Measurements from ENCODE around the gene CCL28. TPM values are rescaled to one million over a fixed set of nuclear protein-coding genes. Genes with fewer than 3 reads are reported as not detected.

CCL28 gene
- total RNA-seq, 1 donor from 2014 or later: not detected

GRCh38 chr5:43418561-43418960 lies 6.4 kb upstream of the CCL28 start:
- H3K36me3 Mint-ChIP-seq (ENCODE audit: unreplicated experiment): no peaks in the 10 kb centered on the region
- no peak overlapping the region for H3K4me3 Mint-ChIP-seq (ENCODE audit: unreplicated experiment)
- peaks cover 21% of the 10 kb centered on the region for H3K27me3 Mint-ChIP-seq (ENCODE audit: unreplicated experiment)
- no peaks in the 10 kb centered on the region for H3K9me3 Mint-ChIP-seq (ENCODE audit: unreplicated experiment)
- TF ChIP-seq CTCF (IDR thresholded peaks at IDR 0.05): no peak
- no peak for DNase-seq (ENCODE audit: extremely low spot score, unreplicated experiment)
- peaks cover 8% of the 10 kb centered on the region for H3K4me1 Mint-ChIP-seq (ENCODE audit: unreplicated experiment)
- no peak overlapping the region for H3K27ac Mint-ChIP-seq (ENCODE audit: unreplicated experiment)

- Mint-ChIP-seq H3K27me3 (ENCODE audit: unreplicated experiment) (peaks cover 21% of the 10 kb centered on the region), H3K27ac (ENCODE audit: unreplicated experiment) (no peak overlapping the region), H3K9me3 (ENCODE audit: unreplicated experiment) (no peaks in the 10 kb centered on the region), H3K4me3 (ENCODE audit: unreplicated experiment) (no peak overlapping the region), H3K36me3 (ENCODE audit: unreplicated experiment) (no peaks in the 10 kb centered on the region), H3K4me1 (ENCODE audit: unreplicated experiment) (peaks cover 3% of the 10 kb centered on the region)
- no peak for DNase-seq (ENCODE audit: extremely low spot score, unreplicated experiment)
- no peak for TF ChIP-seq CTCF (IDR thresholded peaks at IDR 0.05)
These were observed 4.7 kb upstream of the CCL28 start for GRCh38 chr5:43416803-43417394.

DNA sequence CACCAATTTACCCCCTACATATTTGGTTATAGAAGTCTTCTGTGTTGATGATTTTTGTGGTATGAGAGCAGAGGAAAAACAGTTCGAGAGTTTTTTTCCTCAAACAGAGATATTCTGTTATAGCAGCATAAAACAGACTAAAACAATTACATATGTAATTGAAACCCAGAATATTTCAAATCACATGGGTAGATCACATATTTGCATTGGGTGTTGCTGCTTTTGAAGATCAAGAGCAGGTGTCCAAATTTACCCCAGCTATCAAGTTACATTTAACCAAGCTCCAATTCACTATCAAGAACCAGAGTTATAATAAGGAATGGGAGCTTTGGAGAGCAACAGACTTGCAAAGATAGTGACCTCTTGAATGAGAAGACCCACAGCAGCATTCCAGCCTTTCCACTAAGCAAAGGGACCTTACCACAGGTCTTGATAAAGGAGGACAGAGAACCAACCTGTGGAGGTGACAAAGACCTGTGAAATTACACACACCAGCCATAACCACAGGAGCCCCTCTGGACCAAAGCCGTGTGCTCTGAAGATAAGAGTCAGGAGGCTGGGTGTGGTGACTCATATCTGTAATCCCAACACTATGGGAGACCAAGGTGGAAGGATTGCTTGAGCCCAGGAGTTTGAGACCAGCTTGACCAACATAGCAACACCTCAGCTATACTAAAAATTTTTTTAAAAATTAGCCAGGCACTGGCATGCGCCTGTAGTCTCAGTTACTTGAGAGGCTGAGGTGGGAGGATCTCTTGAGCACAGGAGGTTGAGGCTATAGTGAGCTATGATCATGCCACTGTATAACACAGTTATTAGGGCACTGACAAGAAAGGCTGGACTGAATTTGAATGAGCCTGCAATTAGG lies 4.0 kb upstream of the CCL28 start:
- no peak for TF ChIP-seq CTCF (IDR thresholded peaks at IDR 0.05)
- no peak overlapping the region for H3K4me3 Mint-ChIP-seq (ENCODE audit: unreplicated experiment)

GRCh38 chr5:43413966-43414365 lies 1.8 kb upstream of the CCL28 start:
- H3K4me3 Mint-ChIP-seq (ENCODE audit: unreplicated experiment): no peak overlapping the region
- no peaks in the 10 kb centered on the region for H3K4me1 Mint-ChIP-seq (ENCODE audit: unreplicated experiment)
- H3K27ac Mint-ChIP-seq (ENCODE audit: unreplicated experiment): no peak overlapping the region
- TF ChIP-seq CTCF (IDR thresholded peaks at IDR 0.05): no peak
- H3K27me3 Mint-ChIP-seq (ENCODE audit: unreplicated experiment): peaks cover 16% of the 10 kb centered on the region
- no peaks in the 10 kb centered on the region for H3K36me3 Mint-ChIP-seq (ENCODE audit: unreplicated experiment)
- H3K9me3 Mint-ChIP-seq (ENCODE audit: unreplicated experiment): no peaks in the 10 kb centered on the region
- DNase-seq (ENCODE audit: extremely low spot score, unreplicated experiment): no peak

More for the DNA sequence above, 4.0 kb upstream of the CCL28 start:
- Mint-ChIP-seq H3K27me3 (ENCODE audit: unreplicated experiment) (peaks cover 21% of the 10 kb centered on the region), H3K27ac (ENCODE audit: unreplicated experiment) (no peak overlapping the region), H3K4me1 (ENCODE audit: unreplicated experiment) (no peaks in the 10 kb centered on the region), H3K9me3 (ENCODE audit: unreplicated experiment) (no peaks in the 10 kb centered on the region), H3K36me3 (ENCODE audit: unreplicated experiment) (no peaks in the 10 kb centered on the region)
- no peak for DNase-seq (ENCODE audit: extremely low spot score, unreplicated experiment)

DNA sequence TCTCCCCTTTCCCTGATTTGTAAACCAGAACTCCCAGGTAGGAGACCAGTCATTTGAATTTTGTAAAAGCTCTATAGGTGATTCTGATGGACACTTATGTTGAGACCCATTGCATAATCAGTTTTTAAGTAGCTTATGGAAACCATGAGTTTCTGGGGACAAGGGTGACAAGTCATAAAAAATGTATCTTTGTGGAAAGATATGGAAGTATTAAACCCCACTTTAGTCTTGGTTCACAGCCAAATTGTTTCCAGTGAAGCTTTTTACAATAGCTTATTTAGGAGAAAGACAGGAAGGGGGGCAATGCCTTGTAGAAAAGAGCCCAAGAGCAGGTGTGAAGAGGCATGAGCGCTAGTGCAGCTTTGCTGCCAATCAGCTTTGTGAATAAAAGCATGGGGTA lies 453 bp upstream of the CCL28 start:
- no peak for DNase-seq (ENCODE audit: extremely low spot score, unreplicated experiment)
- Mint-ChIP-seq H3K27ac (ENCODE audit: unreplicated experiment) (no peak overlapping the region), H3K36me3 (ENCODE audit: unreplicated experiment) (no peaks in the 10 kb centered on the region), H3K4me1 (ENCODE audit: unreplicated experiment) (no peaks in the 10 kb centered on the region), H3K9me3 (ENCODE audit: unreplicated experiment) (no peaks in the 10 kb centered on the region), H3K27me3 (ENCODE audit: unreplicated experiment) (peaks cover 16% of the 10 kb centered on the region), H3K4me3 (ENCODE audit: unreplicated experiment) (no peak overlapping the region)
- no peak for TF ChIP-seq CTCF (IDR thresholded peaks at IDR 0.05)

Data from osteocyte (in vitro differentiated cells).